Activated naive CD8-positive, alpha-beta T cell treated with anti-CD3 and anti-CD28 coated beads, Interleukin-2, amount 50 U/mL, for 24 hours (primary cell): ENCODE results near the gene PTPN23.

Experiments
- ATAC-seq: fragments of 150-1000 bp; cut with Tn5 transposase; one replicate; pipeline ENCODE4 v1.10.0; 2021
- DNase-seq: peaks from one replicate; pipeline ENCODE4 v3.0.0; 2021
- H3K27ac Mint-ChIP-seq: one replicate; pipeline ENCODE4 v1.8.0; 2021; ENCODE audit warnings: mild to moderate bottlenecking, mixed read lengths
- H3K27me3 Mint-ChIP-seq: one replicate; pipeline ENCODE4 v1.8.0; 2021; ENCODE audit warnings: mixed read lengths
- H3K36me3 Mint-ChIP-seq: one replicate; pipeline ENCODE4 v1.8.0; 2021; ENCODE audit warnings: low read depth, mixed read lengths
- H3K4me1 Mint-ChIP-seq: one replicate; pipeline ENCODE4 v1.8.0; 2021; ENCODE audit warnings: mixed read lengths
- H3K4me3 Mint-ChIP-seq: one replicate; pipeline ENCODE4 v1.8.0; 2021; ENCODE audit warnings: mild to moderate bottlenecking, moderate library complexity, mixed read lengths
- H3K9me3 Mint-ChIP-seq: one replicate; pipeline ENCODE4 v1.8.0; 2021; ENCODE audit warnings: mixed read lengths

Gene PTPN23

DNA sequence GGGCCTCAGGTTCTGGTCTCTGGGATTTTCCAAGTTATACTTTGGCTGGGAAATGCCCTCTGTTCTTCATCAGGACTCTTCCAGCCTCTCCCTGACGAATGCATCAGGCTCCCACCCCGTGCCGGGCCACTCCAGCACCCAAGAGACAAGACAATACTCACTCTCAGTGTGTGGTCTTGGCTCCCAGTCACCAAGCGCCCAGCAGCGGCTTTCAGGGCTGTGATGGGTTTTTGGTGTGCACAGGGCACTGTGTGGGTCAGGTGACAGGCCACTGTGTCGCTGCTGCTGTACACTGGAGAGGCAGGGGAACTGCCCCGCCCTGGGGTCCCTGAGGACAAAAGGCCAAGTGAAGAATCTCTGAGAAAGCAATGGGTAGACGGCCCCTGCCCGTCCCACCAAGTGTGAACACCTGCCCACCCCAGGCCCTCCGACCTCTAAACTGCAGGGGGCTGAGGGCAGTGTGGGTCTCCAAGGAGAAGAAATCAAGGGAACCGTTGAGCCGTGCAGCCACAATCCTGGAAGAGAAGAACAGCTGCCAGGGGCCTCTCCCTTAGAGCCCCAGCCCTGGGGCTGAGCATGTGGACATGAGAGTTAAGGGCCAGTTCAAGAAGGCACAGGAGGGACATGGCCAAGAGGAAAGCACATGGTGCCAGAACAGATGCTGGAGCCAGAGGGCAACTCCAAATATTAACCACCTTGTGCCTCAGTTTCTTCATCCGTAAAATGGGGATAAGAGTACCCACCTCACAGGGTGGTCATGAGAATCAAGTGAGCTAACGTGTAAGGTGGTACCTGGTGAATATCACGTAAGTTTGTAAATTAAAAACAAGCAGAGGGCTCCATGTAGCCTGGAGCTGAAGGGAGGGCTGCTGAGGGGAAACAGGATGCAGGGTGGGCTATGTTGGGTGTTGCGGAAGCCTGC lies 34.1 kb downstream of the PTPN23 start:
- peaks cover 3% of the 10 kb centered on the region for H3K4me1 Mint-ChIP-seq
- H3K36me3 Mint-ChIP-seq = peaks cover 11% of the 10 kb centered on the region
- DNase-seq = no peak
- H3K9me3 Mint-ChIP-seq = no peaks in the 10 kb centered on the region
- no peaks in the 10 kb centered on the region for H3K27me3 Mint-ChIP-seq
- no peak overlapping the region for H3K27ac Mint-ChIP-seq
- ATAC-seq = no peak
- no peak overlapping the region for H3K4me3 Mint-ChIP-seq

DNA sequence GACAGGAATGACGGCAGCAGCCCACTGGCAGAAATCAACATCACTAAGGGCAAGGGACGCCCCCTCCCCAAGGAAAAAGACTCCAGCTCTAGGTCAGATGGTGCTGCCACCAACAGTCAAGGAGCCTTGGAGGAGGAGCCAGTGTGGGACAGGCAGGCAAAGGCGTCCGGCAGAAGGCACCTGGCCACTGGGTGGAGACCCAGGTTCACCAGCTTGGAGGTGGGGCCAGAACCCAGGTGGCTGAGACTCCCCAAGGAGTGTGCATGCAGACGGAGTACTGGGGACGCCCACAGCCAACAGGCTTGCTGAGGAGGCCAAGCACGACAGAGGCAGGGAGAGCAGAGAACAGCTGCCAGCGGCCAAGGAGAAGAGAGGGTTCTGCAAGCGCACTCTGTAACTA lies 35.2 kb downstream of the PTPN23 start:
- Mint-ChIP-seq H3K4me1 (peaks cover 7% of the 10 kb centered on the region), H3K4me3 (peak overlapping the region; percentile 24), H3K27me3 (no peaks in the 10 kb centered on the region), H3K36me3 (peaks cover 11% of the 10 kb centered on the region), H3K27ac (peak overlapping the region; percentile 31), H3K9me3 (no peaks in the 10 kb centered on the region)
- ATAC-seq = no peak
- DNase-seq = no peak

DNA sequence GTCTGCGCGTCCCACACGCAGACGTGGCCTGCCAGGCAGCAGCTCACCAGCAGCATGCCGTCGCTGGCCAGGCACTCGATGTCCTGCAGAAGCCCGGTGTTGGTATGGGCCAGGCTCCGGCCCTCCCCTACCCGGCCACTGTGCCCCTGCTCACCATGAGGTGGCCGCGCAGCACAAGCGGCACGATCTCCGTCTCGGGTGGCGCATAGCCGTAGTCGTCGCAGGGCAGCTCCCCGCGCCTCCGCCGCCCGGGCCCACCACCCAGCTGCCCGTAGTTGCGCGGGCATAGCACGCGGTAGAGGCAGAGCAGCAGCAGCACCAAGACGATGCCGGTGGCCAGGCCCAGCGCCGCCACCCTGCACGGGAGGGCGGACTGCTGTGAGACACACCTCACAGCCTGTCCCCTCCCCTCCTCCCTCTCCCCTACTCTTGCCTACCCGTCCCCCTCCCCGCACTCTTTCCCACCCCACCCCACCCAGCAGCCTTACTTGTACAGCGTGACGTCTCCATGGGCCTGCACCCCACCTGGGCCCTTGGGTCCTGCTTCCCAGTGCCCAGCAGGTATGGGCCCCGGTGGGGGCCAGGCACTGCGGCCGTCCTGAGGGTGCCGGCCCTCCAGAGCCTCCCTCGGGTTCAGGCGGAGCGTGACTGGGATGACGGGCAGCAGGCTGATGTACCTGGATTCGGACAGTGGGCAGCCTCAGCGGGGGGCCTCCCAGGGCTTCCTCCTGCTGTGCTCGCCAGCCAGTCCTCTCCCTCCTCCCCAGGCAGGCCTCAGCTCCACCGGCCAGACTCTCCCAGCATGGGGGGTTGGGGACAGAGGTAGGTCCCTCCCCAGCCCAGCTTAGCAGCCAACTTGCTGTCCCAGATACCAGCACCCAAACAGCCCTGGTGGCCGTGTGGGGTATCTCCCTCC lies 37.6 kb downstream of the PTPN23 start:
- Mint-ChIP-seq H3K27ac (no peak overlapping the region), H3K4me3 (no peak overlapping the region), H3K36me3 (peaks cover 12% of the 10 kb centered on the region), H3K4me1 (peaks cover 20% of the 10 kb centered on the region), H3K27me3 (no peaks in the 10 kb centered on the region), H3K9me3 (no peaks in the 10 kb centered on the region)
- ATAC-seq (no peak), DNase-seq (no peak)

- H3K27ac Mint-ChIP-seq = no peak overlapping the region
- no peaks in the 10 kb centered on the region for H3K9me3 Mint-ChIP-seq
- H3K4me1 Mint-ChIP-seq = peaks cover 20% of the 10 kb centered on the region
- DNase-seq (no peak), ATAC-seq (no peak)
- H3K4me3 Mint-ChIP-seq = no peak overlapping the region
- H3K27me3 Mint-ChIP-seq = no peaks in the 10 kb centered on the region
- peaks cover 11% of the 10 kb centered on the region for H3K36me3 Mint-ChIP-seq
These were observed 38.5 kb downstream of the PTPN23 start for GRCh38 chr3:47419083-47420043.

GRCh38 chr3:47420044-47420430 lies 39.2 kb downstream of the PTPN23 start:
- DNase-seq (no peak), ATAC-seq (no peak)
- Mint-ChIP-seq H3K36me3 (peaks cover 13% of the 10 kb centered on the region), H3K9me3 (no peaks in the 10 kb centered on the region), H3K4me3 (no peak overlapping the region), H3K27ac (no peak overlapping the region), H3K4me1 (peaks cover 20% of the 10 kb centered on the region), H3K27me3 (no peaks in the 10 kb centered on the region)

- Mint-ChIP-seq H3K36me3 (peaks cover 14% of the 10 kb centered on the region), H3K27me3 (no peaks in the 10 kb centered on the region), H3K9me3 (no peaks in the 10 kb centered on the region), H3K4me3 (peak overlapping the region; percentile 53), H3K4me1 (peaks cover 18% of the 10 kb centered on the region), H3K27ac (peak overlapping the region; percentile 97)
- ATAC-seq (peak; percentile 90), DNase-seq (peak; percentile 91)
These were observed 40.0 kb downstream of the PTPN23 start for GRCh38 chr3:47420511-47421484.

DNA sequence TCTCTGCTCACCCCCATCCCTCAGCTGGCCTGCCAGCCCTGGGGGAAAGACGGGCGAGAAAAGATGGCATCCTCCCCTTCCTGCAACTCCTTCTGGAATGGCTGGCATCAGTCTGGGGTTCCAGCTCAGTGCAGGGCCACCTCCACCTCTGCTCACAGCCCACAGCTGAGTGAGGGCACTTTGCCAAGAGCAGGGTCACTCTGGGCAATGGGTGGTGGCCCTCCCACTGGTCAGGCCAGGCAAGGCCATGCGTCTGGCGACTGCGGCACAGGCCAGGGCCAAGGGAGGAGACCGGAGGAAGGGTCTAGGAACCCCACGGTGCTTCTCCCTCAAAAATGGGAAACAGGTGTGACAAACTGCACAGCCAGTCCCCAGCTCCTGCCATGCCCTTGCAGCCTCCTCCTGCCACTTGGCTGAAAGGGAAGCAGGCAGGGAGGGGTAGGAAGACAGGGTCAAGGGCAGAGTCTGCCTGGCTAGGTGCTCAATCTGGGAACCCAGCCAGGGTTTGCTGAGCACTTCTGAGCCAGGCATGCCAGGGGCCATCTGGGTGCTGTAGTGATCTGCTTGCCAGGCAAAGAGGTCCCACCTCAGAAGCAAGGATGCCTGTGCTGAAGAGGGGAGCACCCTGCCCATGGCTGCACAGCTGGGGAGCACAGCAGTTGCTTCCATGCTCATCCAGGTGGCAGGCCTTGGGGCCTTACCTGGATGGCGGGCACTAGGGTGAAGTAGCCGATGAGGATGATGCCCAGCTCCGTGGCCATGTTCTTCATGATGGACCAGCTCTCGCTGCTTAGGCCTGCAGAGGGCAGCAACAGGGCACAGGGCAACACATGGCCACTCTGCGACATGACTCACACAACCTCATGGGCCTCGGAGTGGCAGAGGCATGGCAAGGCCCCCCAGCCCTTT lies 41.2 kb downstream of the PTPN23 start:
- peaks cover 17% of the 10 kb centered on the region for H3K4me1 Mint-ChIP-seq
- H3K36me3 Mint-ChIP-seq = peaks cover 11% of the 10 kb centered on the region
- H3K27ac Mint-ChIP-seq = peak overlapping the region; percentile 97
- no peaks in the 10 kb centered on the region for H3K9me3 Mint-ChIP-seq
- H3K4me3 Mint-ChIP-seq = no peak overlapping the region
- DNase-seq = peak; percentile 38
- no peaks in the 10 kb centered on the region for H3K27me3 Mint-ChIP-seq
- no peak for ATAC-seq

- peak overlapping the region; percentile 73 for H3K27ac Mint-ChIP-seq
- no peak for ATAC-seq
- peaks cover 11% of the 10 kb centered on the region for H3K36me3 Mint-ChIP-seq
- H3K27me3 Mint-ChIP-seq = no peaks in the 10 kb centered on the region
- no peak overlapping the region for H3K4me3 Mint-ChIP-seq
- H3K4me1 Mint-ChIP-seq = peaks cover 17% of the 10 kb centered on the region
- no peaks in the 10 kb centered on the region for H3K9me3 Mint-ChIP-seq
- DNase-seq = no peak
These were observed 41.9 kb downstream of the PTPN23 start for GRCh38 chr3:47422743-47423142.

- peaks cover 11% of the 10 kb centered on the region for H3K36me3 Mint-ChIP-seq
These were observed 42.8 kb downstream of the PTPN23 start for GRCh38 chr3:47423548-47424145.

GRCh38 chr3:47424434-47425382 lies 43.9 kb downstream of the PTPN23 start:
- DNase-seq (no peak), ATAC-seq (no peak)
- peak overlapping the region; percentile 44 for H3K27ac Mint-ChIP-seq
- H3K9me3 Mint-ChIP-seq = no peaks in the 10 kb centered on the region
- H3K4me3 Mint-ChIP-seq = no peak overlapping the region
- no peaks in the 10 kb centered on the region for H3K27me3 Mint-ChIP-seq
- H3K36me3 Mint-ChIP-seq = peaks cover 9% of the 10 kb centered on the region
- H3K4me1 Mint-ChIP-seq = peaks cover 17% of the 10 kb centered on the region

More at GRCh38 chr3:47423548-47424145, 42.8 kb downstream of the PTPN23 start:
- no peaks in the 10 kb centered on the region for H3K9me3 Mint-ChIP-seq
- no peak for DNase-seq
- H3K4me1 Mint-ChIP-seq = peaks cover 17% of the 10 kb centered on the region
- no peak for ATAC-seq
- H3K27ac Mint-ChIP-seq = no peak overlapping the region
- no peaks in the 10 kb centered on the region for H3K27me3 Mint-ChIP-seq
- no peak overlapping the region for H3K4me3 Mint-ChIP-seq

GRCh38 chr3:47425383-47425778 lies 44.6 kb downstream of the PTPN23 start:
- peaks cover 13% of the 10 kb centered on the region for H3K36me3 Mint-ChIP-seq
- H3K27me3 Mint-ChIP-seq = no peaks in the 10 kb centered on the region
- DNase-seq (no peak), ATAC-seq (no peak)
- peaks cover 17% of the 10 kb centered on the region for H3K4me1 Mint-ChIP-seq
- no peak overlapping the region for H3K4me3 Mint-ChIP-seq
- H3K9me3 Mint-ChIP-seq = no peaks in the 10 kb centered on the region
- H3K27ac Mint-ChIP-seq = no peak overlapping the region
